ENCODE data around the gene CASR. TPM values are rescaled to one million over a fixed set of nuclear protein-coding genes. Genes with fewer than 3 reads are reported as not detected.

Gene CASR
- total RNA-seq, 2 donors from 2014 or later: not detected

DNA sequence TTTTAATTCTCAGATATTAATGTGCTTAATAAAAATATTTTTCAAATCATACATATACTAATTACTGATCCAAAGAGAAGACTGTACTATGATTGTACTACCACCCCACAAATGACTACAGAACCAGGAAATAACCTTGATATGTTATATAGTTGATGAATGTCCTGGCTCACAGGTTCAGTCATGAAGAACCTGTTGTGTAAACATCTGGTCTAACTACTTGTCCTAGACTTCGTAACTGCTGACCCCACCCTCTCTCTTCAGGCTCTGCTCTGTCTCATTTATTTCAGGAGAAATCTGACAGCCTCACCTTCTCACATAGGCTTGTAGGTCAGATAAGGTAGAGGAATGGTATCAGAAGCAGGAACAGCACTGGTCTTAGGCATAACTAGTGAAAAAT lies 126.9 kb downstream of the CASR start:
- Mint-ChIP-seq H3K27ac (no peak overlapping the region), H3K36me3 (no peaks in the 10 kb centered on the region), H3K9me3 (no peaks in the 10 kb centered on the region)
- no peak for ATAC-seq
- no peak for DNase-seq (ENCODE audit: low spot score in 2 of 2)

DNA sequence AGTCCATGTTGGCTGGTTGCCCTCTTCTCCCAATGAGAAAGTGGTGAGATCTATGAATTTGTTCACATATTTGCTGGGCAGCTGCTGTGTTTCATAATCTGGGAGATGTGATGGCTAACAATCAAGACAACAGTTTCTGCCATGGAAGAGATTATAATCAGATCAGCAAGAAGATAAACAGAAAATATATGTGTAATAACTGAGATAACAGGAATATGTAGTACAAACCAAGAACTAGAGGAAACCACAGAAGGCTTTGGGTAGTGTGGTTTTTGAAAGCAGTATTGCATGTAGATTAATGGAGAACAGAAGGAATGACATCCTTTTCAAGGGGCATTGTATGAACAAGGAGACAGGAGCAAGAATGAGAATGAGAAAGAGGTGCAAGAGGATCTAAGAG lies 129.4 kb downstream of the CASR start:
- H3K9me3 Mint-ChIP-seq: peaks cover 0 to 3% of the 10 kb centered on the region in 2 donors
- ATAC-seq (no peak), DNase-seq (ENCODE audit: low spot score in 2 of 2) (no peak)
- peaks cover 0 to 4% of the 10 kb centered on the region in 2 donors for H3K36me3 Mint-ChIP-seq
- no peak overlapping the region for H3K27ac Mint-ChIP-seq

DNA sequence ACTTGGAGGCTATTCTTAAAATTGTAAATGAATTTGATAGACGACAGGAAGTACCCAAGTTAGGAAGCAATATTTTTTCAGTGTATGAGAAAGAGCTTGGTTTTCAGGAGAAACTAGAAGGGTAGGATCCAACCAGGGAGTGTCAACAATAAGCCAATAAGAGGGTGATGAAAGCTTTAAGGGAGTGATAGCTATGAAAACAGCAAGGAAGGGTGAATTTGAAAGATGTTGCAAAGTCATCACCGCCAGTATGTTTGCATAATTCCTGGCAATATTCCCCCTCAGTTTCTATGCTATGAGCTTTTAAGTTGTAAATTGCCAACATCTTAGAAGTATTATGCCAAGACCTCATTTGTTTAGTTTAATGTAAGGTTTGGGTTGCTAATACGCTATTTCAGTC lies 129.8 kb downstream of the CASR start:
- DNase-seq (ENCODE audit: low spot score in 2 of 2) (no peak), ATAC-seq (no peak)
- H3K27ac Mint-ChIP-seq: no peak overlapping the region
- peaks cover 0 to 8% of the 10 kb centered on the region in 2 donors for H3K36me3 Mint-ChIP-seq
- peaks cover 4 to 8% of the 10 kb centered on the region in 2 donors for H3K9me3 Mint-ChIP-seq

DNA sequence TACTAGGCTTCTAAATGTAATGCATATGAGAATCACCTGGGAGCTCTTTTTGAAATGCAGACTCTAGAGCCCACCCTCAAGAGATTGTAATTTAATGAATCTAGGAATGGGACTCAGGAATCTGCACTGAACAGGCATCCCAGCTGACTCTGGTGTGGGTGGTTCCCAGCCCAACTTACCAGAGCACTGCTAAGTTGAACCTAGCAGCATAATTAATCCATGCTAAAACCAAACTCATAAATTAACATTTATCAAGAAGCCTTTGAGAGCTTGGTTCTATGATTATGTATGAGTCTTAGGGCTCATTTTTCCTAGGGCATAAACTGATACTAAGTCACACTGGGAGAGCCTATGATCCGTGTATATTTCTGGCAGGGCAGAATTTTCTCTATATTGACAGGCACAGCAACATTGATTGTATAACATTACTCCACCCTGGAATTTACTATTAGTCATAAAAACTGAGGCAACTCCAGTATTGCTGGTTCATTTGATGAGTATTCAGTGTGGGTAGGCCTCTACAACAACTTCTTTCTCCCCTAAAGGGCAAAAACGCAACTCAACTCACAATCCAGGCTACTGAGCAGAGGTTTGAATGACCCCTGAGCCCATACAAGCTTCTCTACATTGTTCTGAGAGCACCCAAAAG lies 130.9 kb downstream of the CASR start:
- Mint-ChIP-seq H3K9me3 (peaks cover 8 to 10% of the 10 kb centered on the region in 2 donors), H3K27ac (no peak overlapping the region), H3K36me3 (peaks cover 0 to 11% of the 10 kb centered on the region in 2 donors)
- ATAC-seq (no peak), DNase-seq (ENCODE audit: low spot score in 2 of 2) (no peak)

DNA sequence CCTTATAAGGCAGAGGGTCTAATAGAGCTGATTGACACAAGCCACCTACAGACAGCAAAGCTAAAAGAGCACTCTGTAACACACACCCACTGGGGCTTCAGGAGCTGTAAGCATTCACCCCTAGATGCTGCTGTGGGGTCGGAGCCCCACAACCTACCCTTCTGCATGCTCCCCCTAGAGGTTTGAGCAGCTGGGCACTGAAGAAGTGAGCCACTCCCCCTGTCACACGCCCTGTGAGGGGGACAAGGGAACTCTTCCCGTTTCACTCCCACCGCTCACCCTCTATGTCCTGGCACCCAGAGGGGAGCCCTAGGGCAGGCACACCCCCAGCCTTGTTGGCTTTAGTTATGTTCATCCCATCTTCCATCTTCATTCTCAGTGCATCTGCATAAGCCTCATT lies 132.2 kb downstream of the CASR start:
- Mint-ChIP-seq H3K27ac (no peak overlapping the region), H3K36me3 (peaks cover 0 to 11% of the 10 kb centered on the region in 2 donors), H3K9me3 (peaks cover 8 to 10% of the 10 kb centered on the region in 2 donors)
- DNase-seq (ENCODE audit: low spot score in 2 of 2) (no peak), ATAC-seq (no peak)

DNA sequence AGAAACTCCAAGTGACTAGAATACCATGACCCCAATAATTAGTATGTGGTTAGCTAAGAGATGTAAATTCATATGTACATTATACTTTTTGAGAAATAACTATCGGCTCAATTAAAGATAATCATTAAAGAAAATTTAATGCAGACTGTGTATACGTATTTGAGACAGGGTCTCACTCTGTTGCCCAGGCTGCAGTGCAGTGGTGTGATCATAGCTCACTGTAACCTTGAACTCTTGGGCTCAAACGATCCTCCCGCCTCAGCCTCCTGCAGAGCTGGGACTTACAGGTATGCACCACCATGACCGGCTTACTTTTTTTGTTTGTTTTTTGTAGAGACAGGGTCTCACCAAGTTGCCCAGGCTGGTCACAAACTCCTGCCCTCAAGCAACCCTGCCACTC lies 132.9 kb downstream of the CASR start:
- ATAC-seq: no peak
- DNase-seq (ENCODE audit: low spot score in 2 of 2): no peak
- peaks cover 8 to 10% of the 10 kb centered on the region in 2 donors for H3K9me3 Mint-ChIP-seq

DNA sequence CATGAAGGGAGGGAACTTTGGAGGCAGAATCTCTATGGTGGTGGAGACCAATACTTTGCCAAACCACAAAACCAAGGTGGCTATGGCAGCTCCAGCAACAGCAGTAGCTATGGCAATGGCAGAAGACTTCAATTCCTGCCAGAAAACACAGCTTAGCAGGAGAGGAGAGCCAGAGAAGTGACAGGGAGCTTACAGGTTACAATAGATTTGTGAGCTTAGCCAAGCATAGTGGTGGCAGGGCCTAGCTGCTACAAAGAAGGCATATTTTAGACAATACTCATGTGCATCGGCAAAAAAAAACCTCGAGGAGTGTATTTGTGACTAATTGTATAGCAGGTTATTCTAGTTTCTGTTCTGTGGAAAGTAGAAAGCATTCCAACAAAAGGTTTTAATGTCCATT lies 135.2 kb downstream of the CASR start:
- peaks cover 0 to 11% of the 10 kb centered on the region in 2 donors for H3K36me3 Mint-ChIP-seq
- DNase-seq (ENCODE audit: low spot score in 2 of 2) (no peak), ATAC-seq (no peak)
- H3K9me3 Mint-ChIP-seq: peaks cover 8 to 10% of the 10 kb centered on the region in 2 donors
- no peak overlapping the region for H3K27ac Mint-ChIP-seq

More for the DNA sequence above, 132.9 kb downstream of the CASR start:
- Mint-ChIP-seq H3K27ac (no peak overlapping the region), H3K36me3 (peaks cover 0 to 11% of the 10 kb centered on the region in 2 donors)

DNA sequence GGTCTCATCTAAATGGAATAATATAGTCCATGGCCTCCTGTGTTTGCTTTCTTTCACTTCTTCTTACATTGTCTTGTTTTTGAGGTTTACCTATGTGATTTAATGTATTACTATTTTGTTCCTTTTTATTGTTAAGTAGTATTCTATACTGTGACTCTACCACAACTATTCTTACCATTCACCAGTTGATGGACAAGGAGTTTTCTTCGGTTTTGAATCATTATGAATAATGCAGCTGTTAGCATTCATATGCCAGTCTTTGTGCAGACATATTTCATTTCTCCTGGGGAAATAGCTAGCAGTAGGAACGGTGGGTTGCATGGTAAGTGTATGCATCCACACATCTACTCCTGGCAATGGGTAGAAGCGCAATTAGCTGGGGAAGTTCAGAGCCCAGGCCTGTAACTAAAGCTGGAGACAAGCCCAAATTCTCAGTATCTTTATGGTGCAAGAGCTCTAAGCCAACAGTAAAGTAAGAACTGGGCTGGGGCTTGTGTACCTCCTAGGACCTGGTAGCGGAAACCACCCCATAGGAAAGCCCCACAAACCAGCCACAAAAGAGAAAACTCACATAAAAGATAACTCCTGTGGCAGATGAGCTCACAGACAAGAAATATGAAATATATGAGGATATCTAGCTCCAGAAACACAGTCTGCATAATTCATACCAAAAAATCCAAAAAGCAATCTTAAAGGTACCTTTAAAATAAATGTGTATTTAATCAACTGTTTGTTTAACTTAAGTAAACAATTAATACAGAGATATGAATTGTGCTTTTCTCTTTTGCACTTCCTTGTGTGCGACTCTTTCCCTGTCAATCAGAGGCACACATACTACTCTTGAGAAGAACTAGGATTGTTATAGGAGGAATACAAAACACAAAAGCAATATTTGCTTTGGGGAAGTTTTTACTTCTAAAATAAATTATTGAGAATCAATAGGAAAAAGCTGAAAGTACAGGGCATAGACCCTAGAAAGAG lies 138.9 kb downstream of the CASR start:
- DNase-seq (ENCODE audit: low spot score in 2 of 2) (peak in 1 of 2 donors; percentile 9), ATAC-seq (peak; percentile 66 to 92)
- H3K36me3 Mint-ChIP-seq: peaks cover 0 to 11% of the 10 kb centered on the region in 2 donors
- H3K27ac Mint-ChIP-seq: no peak overlapping the region
- H3K9me3 Mint-ChIP-seq: peaks cover 8 to 10% of the 10 kb centered on the region in 2 donors

DNA sequence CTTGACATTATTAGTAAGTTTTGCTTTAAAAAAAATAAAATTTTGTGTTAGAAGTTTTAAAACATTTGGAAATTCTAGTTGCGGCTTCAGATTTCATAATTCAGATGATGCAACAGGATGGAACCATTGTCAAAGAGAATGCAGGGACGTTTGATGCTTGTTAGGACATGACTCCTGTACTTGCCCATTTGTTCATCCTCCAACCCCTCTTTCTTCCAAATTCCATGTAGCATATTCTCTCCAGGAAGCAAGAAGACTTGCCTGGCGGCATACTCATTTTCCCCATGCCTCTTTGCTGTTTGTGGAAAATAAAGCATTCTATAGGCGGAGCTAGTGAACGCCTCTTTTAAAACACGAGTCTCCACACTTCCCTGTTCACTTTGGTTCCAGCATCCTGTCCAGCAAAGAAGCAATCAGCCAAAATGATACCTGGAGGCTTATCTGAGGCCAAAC lies 141.4 kb downstream of the CASR start, which contains the start of gene CSTA:
Gene CSTA, plus strand, starts transcription at position 378 of the 453 bp plus-strand sequence. Its CDS starts 45 bp downstream, at position 423.
- no peak for ATAC-seq

DNA sequence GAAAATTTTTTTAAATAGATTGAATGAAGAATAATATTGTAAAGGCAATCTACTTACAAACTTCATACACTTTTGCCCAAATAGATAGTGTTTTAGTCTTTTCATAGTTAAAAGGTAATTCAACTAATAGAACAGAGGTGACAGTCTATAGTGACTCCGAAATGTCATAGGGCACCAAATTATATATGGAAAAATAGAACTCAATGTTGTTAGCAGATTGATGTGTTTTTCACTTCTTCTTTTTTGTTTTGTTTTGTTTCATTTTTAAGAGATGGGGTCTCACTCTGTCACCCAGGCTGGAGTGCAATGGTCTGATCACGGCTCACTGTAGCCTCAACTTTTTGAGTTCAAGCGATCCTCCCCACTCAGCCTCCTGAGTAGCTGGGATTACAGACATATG lies 142.3 kb downstream of the CASR start:
- Mint-ChIP-seq H3K36me3 (no peaks in the 10 kb centered on the region), H3K27ac (no peak overlapping the region), H3K9me3 (no peaks in the 10 kb centered on the region)
- ATAC-seq (no peak), DNase-seq (ENCODE audit: low spot score in 2 of 2) (no peak)

More for the DNA sequence above, 141.4 kb downstream of the CASR start, which contains the start of gene CSTA:
- Mint-ChIP-seq H3K9me3 (no peaks in the 10 kb centered on the region), H3K36me3 (no peaks in the 10 kb centered on the region), H3K27ac (no peak within 1 kb of the TSS)
- DNase-seq (ENCODE audit: low spot score in 2 of 2): no peak

DNA sequence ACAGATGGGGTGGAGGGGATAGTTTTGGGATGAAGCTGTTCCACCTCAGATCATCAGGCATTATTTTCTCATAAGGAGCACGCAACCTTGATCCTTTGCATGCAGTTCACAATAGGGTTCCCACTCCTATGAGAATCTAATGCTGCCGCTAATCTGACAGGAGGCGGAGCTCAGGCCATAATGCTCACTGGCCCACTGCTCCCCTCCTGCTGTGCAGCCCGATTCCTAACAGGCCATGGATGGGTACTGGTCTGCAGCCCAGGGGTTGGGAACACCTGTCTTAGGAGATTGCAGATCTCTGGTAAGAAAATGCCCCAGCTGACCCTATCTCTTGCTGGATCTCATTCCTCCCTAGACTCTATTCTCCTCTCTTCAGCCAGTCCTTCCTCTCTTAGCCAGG lies 148.4 kb downstream of the CASR start:
- ATAC-seq: no peak
- no peaks in the 10 kb centered on the region for H3K9me3 Mint-ChIP-seq
- H3K36me3 Mint-ChIP-seq: no peaks in the 10 kb centered on the region
- no peak overlapping the region for H3K27ac Mint-ChIP-seq
- no peak for DNase-seq (ENCODE audit: low spot score in 2 of 2)

DNA sequence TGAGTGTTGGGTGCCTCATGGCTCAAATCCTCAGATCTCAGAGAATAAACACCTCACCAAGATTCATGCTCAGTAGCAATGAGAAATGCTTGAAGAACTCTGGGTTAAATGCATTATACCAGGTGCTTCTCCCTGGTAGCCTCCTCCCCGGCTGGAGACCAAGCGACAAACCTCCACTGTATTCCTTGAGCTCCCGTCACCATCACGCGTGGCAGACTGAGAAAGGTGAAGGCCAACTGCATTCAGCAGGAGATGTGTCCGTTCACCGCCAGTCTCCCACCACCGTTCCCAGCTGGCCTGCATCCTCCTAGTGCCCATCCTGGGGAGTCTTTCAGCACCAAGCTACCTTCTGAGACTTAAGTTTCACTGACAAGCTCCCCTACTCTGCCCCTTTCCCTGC lies 149.1 kb downstream of the CASR start:
- H3K27ac Mint-ChIP-seq: no peak overlapping the region
- ATAC-seq (no peak), DNase-seq (ENCODE audit: low spot score in 2 of 2) (no peak)
- H3K9me3 Mint-ChIP-seq: no peaks in the 10 kb centered on the region
- H3K36me3 Mint-ChIP-seq: no peaks in the 10 kb centered on the region

Other genes with a start within 250 kb of the CASR start
- gene ILDR1, start 161.4 kb upstream of the CASR start, total RNA-seq: not detected
- gene CD86, start 128.3 kb upstream of the CASR start, total RNA-seq: under 1 TPM; 0.14 to 0.49 TPM
- not detected for gene CSTA, start 141.6 kb downstream of the CASR start, total RNA-seq
- gene MIX23, start 199.6 kb downstream of the CASR start, total RNA-seq: 10 to 100 TPM; 52.0 to 99.6 TPM
- gene FAM162A, start 200.5 kb downstream of the CASR start, total RNA-seq: 100 to 1,000 TPM in 1 of 2 donors, 10 to 100 TPM in 1; 51.2 to 194 TPM
- 1 to 10 TPM; 2.3 to 3.1 TPM for gene WDR5B, start 232.4 kb downstream of the CASR start, total RNA-seq